Hepatic stellate cell (primary cell): Measurements from ENCODE around the gene WDR45.

Experiments used
- DNase-seq: peaks from one replicate; pipeline ENCODE4 v3.0.0; 2011; ENCODE audit warnings: low spot score

The WDR45 gene

GRCh38 chrX:49043220-49043986 is 36.3 kb downstream of the WDR45 start, which contains the start of gene TFE3:
Gene TFE3, minus strand, starts transcription at chrX:49043357. Its CDS starts 131 bp downstream, at chrX:49043226.
- peak; percentile 93 for DNase-seq

- DNase-seq = no peak
These were observed 37.0 kb downstream of the WDR45 start for GRCh38 chrX:49042581-49043219.

GRCh38 chrX:49041744-49042580 is 37.7 kb downstream of the WDR45 start:
- DNase-seq = peak; percentile 49

GRCh38 chrX:49040376-49040955 is 39.2 kb downstream of the WDR45 start:
- DNase-seq = no peak

GRCh38 chrX:49039598-49040375 is 39.9 kb downstream of the WDR45 start:
- peak; percentile 82 for DNase-seq

GRCh38 chrX:49037883-49038475 is 41.7 kb downstream of the WDR45 start:
- DNase-seq = no peak

- DNase-seq = no peak
These were observed 49.4 kb downstream of the WDR45 start for GRCh38 chrX:49030283-49030682.

- no peak for DNase-seq
These were observed 49.8 kb downstream of the WDR45 start for GRCh38 chrX:49029876-49030275.
